HG02678 (cell line): ENCODE measurements around the gene ARHGAP42.

ENCODE experiments used
- ATAC-seq: cut with Tn5 transposase; IDR thresholded peaks from one replicate; pipeline ENCODE4 v1.9.1; 2021; ENCODE audit warnings: mild to moderate bottlenecking, moderate library complexity; ENCODE audit not compliant: unreplicated experiment

ARHGAP42 gene

GRCh38 chr11:100948936-100949335, 261.8 kb downstream of the ARHGAP42 start:
- ATAC-seq = no peak

GRCh38 chr11:100949443-100949842, 262.4 kb downstream of the ARHGAP42 start:
- no peak for ATAC-seq

GRCh38 chr11:100955318-100955717, 268.2 kb downstream of the ARHGAP42 start:
- ATAC-seq = no peak

- no peak for ATAC-seq
These were observed 269.3 kb downstream of the ARHGAP42 start for GRCh38 chr11:100956351-100956750.

- no peak for ATAC-seq
These were observed 270.4 kb downstream of the ARHGAP42 start for GRCh38 chr11:100957499-100957898.

GRCh38 chr11:100961633-100962032, 274.5 kb downstream of the ARHGAP42 start:
- no peak for ATAC-seq

GRCh38 chr11:100963375-100963774, 276.3 kb downstream of the ARHGAP42 start:
- ATAC-seq = no peak

GRCh38 chr11:100964435-100964834, 277.3 kb downstream of the ARHGAP42 start:
- no peak for ATAC-seq

GRCh38 chr11:100965346-100965745, 278.3 kb downstream of the ARHGAP42 start:
- ATAC-seq = no peak

- ATAC-seq = no peak
These were observed 279.3 kb downstream of the ARHGAP42 start for GRCh38 chr11:100966366-100966765.

GRCh38 chr11:100969008-100969407, 281.9 kb downstream of the ARHGAP42 start:
- ATAC-seq = no peak

GRCh38 chr11:100970283-100971164, 283.4 kb downstream of the ARHGAP42 start:
- ATAC-seq = no peak

GRCh38 chr11:100972046-100972445, 285.0 kb downstream of the ARHGAP42 start:
- ATAC-seq = no peak

- ATAC-seq = no peak
These were observed 291.4 kb downstream of the ARHGAP42 start for GRCh38 chr11:100978442-100978841.

- no peak for ATAC-seq
These were observed 291.9 kb downstream of the ARHGAP42 start for GRCh38 chr11:100978939-100979338.

GRCh38 chr11:100980156-100980555, 293.1 kb downstream of the ARHGAP42 start:
- ATAC-seq = no peak

GRCh38 chr11:100981196-100981824, 294.2 kb downstream of the ARHGAP42 start:
- ATAC-seq = no peak

- ATAC-seq = peak; percentile 66
These were observed 297.6 kb downstream of the ARHGAP42 start for GRCh38 chr11:100984668-100985067.

GRCh38 chr11:100990931-100991330, 303.8 kb downstream of the ARHGAP42 start:
- no peak for ATAC-seq

GRCh38 chr11:100991541-100991940, 304.5 kb downstream of the ARHGAP42 start:
- ATAC-seq = no peak

- ATAC-seq = no peak
These were observed 307.9 kb downstream of the ARHGAP42 start for GRCh38 chr11:100994966-100995365.

GRCh38 chr11:100999756-101000155, 312.7 kb downstream of the ARHGAP42 start:
- no peak for ATAC-seq
